ENCODE results near the gene OLFM1. TPM values are rescaled to one million over a fixed set of nuclear protein-coding genes. Genes with fewer than 3 reads are reported as not detected.
"Not testable (repeated sequence)": the region's sequence is repeated elsewhere in the genome, so short reads cannot be mapped to it uniquely, and the experiment has no call there.

Gene OLFM1
- total RNA-seq, 1 donor = 0.43 TPM

DNA sequence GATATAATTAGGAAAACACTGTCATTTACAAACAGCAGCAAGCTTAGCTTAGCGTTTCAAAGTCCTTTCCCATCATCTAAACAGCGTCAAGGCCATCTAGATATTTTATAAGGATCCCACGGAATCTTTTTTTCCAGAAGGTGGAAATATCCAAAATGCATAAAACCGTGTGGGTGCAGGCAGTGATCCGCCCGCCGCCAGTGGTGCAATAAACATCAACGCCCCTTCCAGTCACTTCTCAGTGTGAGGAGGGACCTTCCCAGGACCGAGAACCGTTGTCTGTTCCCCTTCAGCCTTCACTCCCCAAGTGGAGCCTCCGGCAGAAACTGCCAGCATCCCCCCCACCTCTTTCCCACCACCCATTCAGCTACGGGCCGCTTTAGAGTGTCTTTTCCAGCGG lies 22.9 kb downstream of the OLFM1 start:
- TF ChIP-seq, protein P1, sequence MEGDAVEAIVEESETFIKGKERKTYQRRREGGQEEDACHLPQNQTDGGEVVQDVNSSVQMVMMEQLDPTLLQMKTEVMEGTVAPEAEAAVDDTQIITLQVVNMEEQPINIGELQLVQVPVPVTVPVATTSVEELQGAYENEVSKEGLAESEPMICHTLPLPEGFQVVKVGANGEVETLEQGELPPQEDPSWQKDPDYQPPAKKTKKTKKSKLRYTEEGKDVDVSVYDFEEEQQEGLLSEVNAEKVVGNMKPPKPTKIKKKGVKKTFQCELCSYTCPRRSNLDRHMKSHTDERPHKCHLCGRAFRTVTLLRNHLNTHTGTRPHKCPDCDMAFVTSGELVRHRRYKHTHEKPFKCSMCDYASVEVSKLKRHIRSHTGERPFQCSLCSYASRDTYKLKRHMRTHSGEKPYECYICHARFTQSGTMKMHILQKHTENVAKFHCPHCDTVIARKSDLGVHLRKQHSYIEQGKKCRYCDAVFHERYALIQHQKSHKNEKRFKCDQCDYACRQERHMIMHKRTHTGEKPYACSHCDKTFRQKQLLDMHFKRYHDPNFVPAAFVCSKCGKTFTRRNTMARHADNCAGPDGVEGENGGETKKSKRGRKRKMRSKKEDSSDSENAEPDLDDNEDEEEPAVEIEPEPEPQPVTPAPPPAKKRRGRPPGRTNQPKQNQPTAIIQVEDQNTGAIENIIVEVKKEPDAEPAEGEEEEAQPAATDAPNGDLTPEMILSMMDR (IDR thresholded peaks at IDR 0.05; ENCODE audit: insufficient read depth, low read depth, low read length) = no peak
- no peak overlapping the region for H3K4me3 ChIP-seq (ENCODE audit: low read depth, low read length)
- no peak for DNase-seq (ENCODE audit: low read depth)

GRCh38 chr9:135111600-135111999 lies 24.1 kb downstream of the OLFM1 start:
- not testable (repeated sequence) for H3K4me3 ChIP-seq (ENCODE audit: low read depth, low read length); DNase-seq (ENCODE audit: low read depth)

- TF ChIP-seq, protein P1 (IDR thresholded peaks at IDR 0.05; ENCODE audit: insufficient read depth, low read depth, low read length) = no peak
- no peak overlapping the region for H3K4me3 ChIP-seq (ENCODE audit: low read depth, low read length)
These were observed 28.9 kb downstream of the OLFM1 start for GRCh38 chr9:135116371-135116770.

GRCh38 chr9:135116881-135117280 lies 29.4 kb downstream of the OLFM1 start:
- DNase-seq (ENCODE audit: low read depth) = no peak
- TF ChIP-seq, protein P1 (IDR thresholded peaks at IDR 0.05; ENCODE audit: insufficient read depth, low read depth, low read length) = no peak
- no peak overlapping the region for H3K4me3 ChIP-seq (ENCODE audit: low read depth, low read length)

More at GRCh38 chr9:135116371-135116770, 28.9 kb downstream of the OLFM1 start:
- no peak for DNase-seq (ENCODE audit: low read depth)

GRCh38 chr9:135117281-135117680 lies 29.8 kb downstream of the OLFM1 start:
- DNase-seq (ENCODE audit: low read depth) = no peak
- no peak overlapping the region for H3K4me3 ChIP-seq (ENCODE audit: low read depth, low read length)
- TF ChIP-seq, protein P1 (IDR thresholded peaks at IDR 0.05; ENCODE audit: insufficient read depth, low read depth, low read length) = no peak

GRCh38 chr9:135119496-135120064 lies 32.1 kb downstream of the OLFM1 start:
- TF ChIP-seq, protein P1 (IDR thresholded peaks at IDR 0.05; ENCODE audit: insufficient read depth, low read depth, low read length) = no peak
- no peak for DNase-seq (ENCODE audit: low read depth)
- no peak overlapping the region for H3K4me3 ChIP-seq (ENCODE audit: low read depth, low read length)

GRCh38 chr9:135120249-135120648 lies 32.8 kb downstream of the OLFM1 start:
- TF ChIP-seq, protein P1 (IDR thresholded peaks at IDR 0.05; ENCODE audit: insufficient read depth, low read depth, low read length) = no peak
- no peak overlapping the region for H3K4me3 ChIP-seq (ENCODE audit: low read depth, low read length)
- DNase-seq (ENCODE audit: low read depth) = no peak
